OCI-LY1 (cell line): ENCODE data around the gene ATM.

Experiments
- CTCF ChIP-seq: fragments of 200-600 bp; sonication (generic), shearing (Covaris generic); IDR thresholded peaks from 2 replicates; pipeline ENCODE4 v1.5.1; 2017; ENCODE audit warnings: mild to moderate bottlenecking, antibody characterized with exemption, low read length, moderate library complexity, mixed read lengths
- EZH2 ChIP-seq: fragments of 200-600 bp; sonication (generic), shearing (Covaris generic); IDR thresholded peaks from 2 replicates; pipeline ENCODE4 v1.8.0; 2017; ENCODE audit warnings: borderline replicate concordance, mixed run types, mild to moderate bottlenecking, antibody characterized with exemption, low read length, moderate library complexity, mixed read lengths

DNA sequence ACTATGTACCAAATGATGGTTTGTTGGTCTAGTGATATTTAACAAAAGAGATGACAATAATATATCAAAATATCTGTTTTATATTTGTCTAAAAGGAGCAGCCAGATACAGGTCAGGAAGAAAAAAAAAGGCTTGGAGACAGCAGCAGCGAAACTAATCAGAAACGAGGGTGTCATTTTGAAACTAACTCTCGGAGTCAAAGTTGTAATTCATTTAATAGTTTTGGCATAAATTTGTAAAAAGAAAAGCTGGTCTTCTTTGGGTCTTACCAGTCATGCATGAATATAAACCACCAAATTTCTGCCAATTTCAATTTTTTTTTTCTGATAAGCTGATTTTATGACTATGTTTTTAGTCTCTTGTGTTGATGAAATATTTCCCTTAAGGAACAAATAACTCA, 26.0 kb upstream of the ATM start:
- TF ChIP-seq EZH2, result no peak
- TF ChIP-seq CTCF, result no peak
